ENCODE results near the gene ATF4.

ATF4 gene

DNA sequence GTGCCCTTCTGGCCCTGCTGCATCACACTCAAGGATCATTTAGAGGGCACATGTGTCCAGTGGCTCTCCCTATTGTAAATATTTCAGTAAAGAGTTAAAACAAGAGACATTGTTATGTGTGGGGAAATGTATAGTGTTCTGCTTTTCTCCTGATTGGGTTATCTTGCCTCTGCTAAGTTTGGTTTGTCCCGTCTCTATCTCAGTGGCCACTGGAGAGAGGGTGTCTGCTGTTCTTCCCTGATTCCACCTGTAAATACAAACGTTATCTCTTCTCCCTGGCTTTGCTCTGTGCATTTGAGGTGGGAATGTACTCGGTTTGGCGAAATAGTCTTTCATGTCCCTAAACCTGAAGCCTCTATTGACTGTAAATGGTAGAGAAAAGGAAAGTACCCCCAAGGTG lies 12.0 kb upstream of the ATF4 start:
- H3K27me3 ChIP-seq (ENCODE audit: control insufficient read depth in 5 of 5, insufficient read depth in 4 of 5, low read length in 5 of 5): no peaks in the 10 kb centered on the region
- H3K36me3 ChIP-seq (ENCODE audit: control insufficient read depth in 5 of 5, insufficient read depth in 5 of 5, low read length in 5 of 5): peaks cover 10 to 94% (median 76%) of the 10 kb centered on the region in 5 donors
- no peak overlapping the region for H3K4me3 ChIP-seq (ENCODE audit: low read depth in 1 of 5, low read length in 5 of 5)
- H3K27ac ChIP-seq (ENCODE audit: low read depth, low read length): no peak overlapping the region
- H3K4me1 ChIP-seq (ENCODE audit: control insufficient read depth in 5 of 5, insufficient read depth in 5 of 5, low read length in 5 of 5): peaks cover 10 to 36% (median 31%) of the 10 kb centered on the region in 5 donors
- no peaks in the 10 kb centered on the region for H3K9me3 ChIP-seq (ENCODE audit: control insufficient read depth in 5 of 5, low read length in 5 of 5)
- H3K9ac ChIP-seq (ENCODE audit: low read length in 5 of 5): peak overlapping the region in 1 of 5 donors; percentile 33

DNA sequence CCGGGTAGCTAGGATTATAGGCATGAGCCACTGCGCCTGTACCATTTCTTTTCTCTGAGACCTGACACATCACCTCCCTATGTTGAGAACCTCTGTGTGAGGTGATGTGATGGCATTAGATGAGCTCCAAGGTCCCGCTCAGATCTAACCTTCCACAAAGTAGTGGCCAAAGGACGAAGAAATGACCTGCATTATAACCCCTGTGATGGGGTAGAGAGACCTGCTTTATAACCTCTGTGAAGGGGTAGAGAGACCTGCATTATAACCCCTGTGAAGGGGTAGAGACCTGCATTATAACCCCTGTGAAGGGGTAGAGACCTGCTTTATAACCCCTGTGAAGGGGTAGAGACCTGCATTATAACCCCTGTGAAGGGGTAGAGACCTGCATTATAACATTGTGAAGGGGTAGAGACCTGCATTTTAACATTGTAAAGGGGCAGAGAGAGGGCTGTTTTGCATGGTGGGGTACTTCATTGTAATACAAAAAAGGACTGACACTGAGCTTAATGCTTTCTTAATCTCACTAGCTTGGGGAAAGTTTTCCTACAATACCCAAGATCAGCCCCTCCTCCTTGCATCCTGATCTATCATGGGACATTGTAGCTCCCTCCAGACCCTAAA lies 9.7 kb upstream of the ATF4 start:
- no peaks in the 10 kb centered on the region for H3K27me3 ChIP-seq (ENCODE audit: control insufficient read depth in 5 of 5, insufficient read depth in 4 of 5, low read length in 5 of 5)
- peaks cover 12 to 99% (median 82%) of the 10 kb centered on the region in 5 donors for H3K36me3 ChIP-seq (ENCODE audit: control insufficient read depth in 5 of 5, insufficient read depth in 5 of 5, low read length in 5 of 5)
- H3K4me3 ChIP-seq (ENCODE audit: low read depth in 1 of 5, low read length in 5 of 5): no peak overlapping the region
- no peaks in the 10 kb centered on the region for H3K9me3 ChIP-seq (ENCODE audit: control insufficient read depth in 5 of 5, low read length in 5 of 5)
- H3K9ac ChIP-seq (ENCODE audit: low read length in 5 of 5): no peak overlapping the region
- no peak overlapping the region for H3K27ac ChIP-seq (ENCODE audit: low read depth, low read length)
- H3K4me1 ChIP-seq (ENCODE audit: control insufficient read depth in 5 of 5, insufficient read depth in 5 of 5, low read length in 5 of 5): peaks cover 6 to 27% (median 26%) of the 10 kb centered on the region in 5 donors

DNA sequence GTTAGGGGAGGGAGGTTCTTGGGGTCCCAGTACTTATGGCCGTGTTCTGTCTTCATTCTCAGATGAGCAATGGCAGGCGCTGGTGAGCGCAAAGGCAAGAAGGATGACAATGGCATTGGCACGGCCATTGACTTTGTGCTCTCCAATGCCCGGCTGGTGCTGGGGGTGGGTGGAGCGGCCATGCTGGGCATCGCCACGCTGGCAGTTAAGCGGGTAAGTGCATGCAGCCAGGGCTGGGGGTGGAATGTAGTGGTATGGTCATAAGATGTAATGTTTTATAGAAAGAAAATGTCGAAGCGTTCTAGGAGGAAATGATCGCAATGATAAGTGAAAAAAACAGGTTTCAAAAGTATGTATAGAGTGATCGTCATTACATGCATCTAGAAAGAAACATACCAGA lies 9.1 kb upstream of the ATF4 start:
- Histone ChIP-seq H3K27ac (ENCODE audit: low read depth, low read length) (no peak overlapping the region), H3K4me3 (ENCODE audit: low read depth in 1 of 5, low read length in 5 of 5) (no peak overlapping the region), H3K27me3 (ENCODE audit: control insufficient read depth in 5 of 5, insufficient read depth in 4 of 5, low read length in 5 of 5) (no peaks in the 10 kb centered on the region), H3K36me3 (ENCODE audit: control insufficient read depth in 5 of 5, insufficient read depth in 5 of 5, low read length in 5 of 5) (peaks cover 17 to 99% (median 78%) of the 10 kb centered on the region in 5 donors), H3K9ac (ENCODE audit: low read length in 5 of 5) (no peak overlapping the region), H3K4me1 (ENCODE audit: control insufficient read depth in 5 of 5, insufficient read depth in 5 of 5, low read length in 5 of 5) (peaks cover 4 to 21% (median 20%) of the 10 kb centered on the region in 5 donors), H3K9me3 (ENCODE audit: control insufficient read depth in 5 of 5, low read length in 5 of 5) (no peaks in the 10 kb centered on the region)

GRCh38 chr22:39512026-39512425 lies 8.3 kb upstream of the ATF4 start:
- Histone ChIP-seq H3K4me3 (ENCODE audit: low read depth in 1 of 5, low read length in 5 of 5) (no peak overlapping the region), H3K4me1 (ENCODE audit: control insufficient read depth in 5 of 5, insufficient read depth in 5 of 5, low read length in 5 of 5) (peaks cover 0 to 17% (median 12%) of the 10 kb centered on the region in 5 donors), H3K9me3 (ENCODE audit: control insufficient read depth in 5 of 5, low read length in 5 of 5) (no peaks in the 10 kb centered on the region), H3K9ac (ENCODE audit: low read length in 5 of 5) (no peak overlapping the region), H3K27me3 (ENCODE audit: control insufficient read depth in 5 of 5, insufficient read depth in 4 of 5, low read length in 5 of 5) (no peaks in the 10 kb centered on the region), H3K27ac (ENCODE audit: low read depth, low read length) (no peak overlapping the region), H3K36me3 (ENCODE audit: control insufficient read depth in 5 of 5, insufficient read depth in 5 of 5, low read length in 5 of 5) (peaks cover 14 to 96% (median 73%) of the 10 kb centered on the region in 5 donors)

DNA sequence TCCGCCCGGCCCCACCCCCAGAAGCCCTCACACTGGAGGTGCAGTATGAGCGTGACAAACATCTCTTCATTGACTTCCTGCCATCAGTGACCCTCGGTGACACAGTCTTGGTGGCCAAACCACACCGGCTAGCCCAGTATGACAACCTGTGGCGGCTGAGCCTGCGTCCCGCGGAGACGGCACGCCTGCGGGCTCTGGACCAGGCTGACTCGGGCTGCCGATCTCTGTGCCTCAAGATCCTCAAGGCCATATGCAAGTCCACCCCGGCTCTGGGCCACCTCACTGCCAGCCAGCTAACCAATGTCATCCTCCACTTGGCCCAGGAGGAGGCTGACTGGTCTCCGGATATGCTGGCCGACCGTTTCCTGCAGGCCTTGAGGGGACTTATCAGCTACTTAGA lies 6.6 kb upstream of the ATF4 start:
- Histone ChIP-seq H3K4me3 (ENCODE audit: low read depth in 1 of 5, low read length in 5 of 5) (no peak overlapping the region), H3K9ac (ENCODE audit: low read length in 5 of 5) (no peak overlapping the region), H3K36me3 (ENCODE audit: control insufficient read depth in 5 of 5, insufficient read depth in 5 of 5, low read length in 5 of 5) (peaks cover 14 to 80% (median 64%) of the 10 kb centered on the region in 5 donors), H3K9me3 (ENCODE audit: control insufficient read depth in 5 of 5, low read length in 5 of 5) (no peaks in the 10 kb centered on the region), H3K27ac (ENCODE audit: low read depth, low read length) (no peak overlapping the region), H3K27me3 (ENCODE audit: control insufficient read depth in 5 of 5, insufficient read depth in 4 of 5, low read length in 5 of 5) (no peaks in the 10 kb centered on the region), H3K4me1 (ENCODE audit: control insufficient read depth in 5 of 5, insufficient read depth in 5 of 5, low read length in 5 of 5) (peaks cover 0 to 25% (median 19%) of the 10 kb centered on the region in 5 donors)

DNA sequence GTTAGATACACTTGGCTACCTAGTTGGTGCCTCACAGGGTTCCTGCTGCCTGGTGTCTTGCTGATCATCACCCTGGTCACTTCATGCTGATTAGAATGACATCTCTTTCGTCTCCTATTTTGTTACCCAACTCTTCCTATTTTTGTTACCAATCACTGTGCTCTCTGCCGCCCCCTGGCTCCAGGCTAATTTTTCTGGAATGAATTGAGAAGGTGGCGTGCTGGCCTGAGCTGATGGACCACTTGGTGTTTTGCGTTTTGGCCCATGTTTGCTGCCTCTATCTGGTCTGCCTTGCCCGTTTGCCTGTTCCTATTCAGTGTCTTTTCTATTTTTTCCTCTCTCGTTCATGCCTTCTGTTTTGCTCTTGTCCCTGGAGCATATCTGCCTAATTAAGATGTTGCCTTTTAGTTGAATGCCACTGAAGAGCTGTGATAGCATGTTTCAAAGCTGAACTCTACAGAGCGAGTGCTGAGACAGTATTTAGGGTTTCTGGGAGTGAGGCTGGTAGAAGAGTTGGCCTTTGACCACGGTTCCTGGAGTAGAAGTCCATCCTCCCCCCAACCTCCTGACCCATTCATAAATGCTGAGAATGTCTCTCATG lies 5.9 kb upstream of the ATF4 start:
- H3K4me3 ChIP-seq (ENCODE audit: low read depth in 1 of 5, low read length in 5 of 5): no peak overlapping the region
- H3K9ac ChIP-seq (ENCODE audit: low read length in 5 of 5): no peak overlapping the region
- peaks cover 3 to 31% (median 25%) of the 10 kb centered on the region in 5 donors for H3K4me1 ChIP-seq (ENCODE audit: control insufficient read depth in 5 of 5, insufficient read depth in 5 of 5, low read length in 5 of 5)
- H3K27me3 ChIP-seq (ENCODE audit: control insufficient read depth in 5 of 5, insufficient read depth in 4 of 5, low read length in 5 of 5): no peaks in the 10 kb centered on the region
- H3K36me3 ChIP-seq (ENCODE audit: control insufficient read depth in 5 of 5, insufficient read depth in 5 of 5, low read length in 5 of 5): peaks cover 14 to 74% (median 59%) of the 10 kb centered on the region in 5 donors
- H3K27ac ChIP-seq (ENCODE audit: low read depth, low read length): peak overlapping the region; percentile 15
- no peaks in the 10 kb centered on the region for H3K9me3 ChIP-seq (ENCODE audit: control insufficient read depth in 5 of 5, low read length in 5 of 5)

DNA sequence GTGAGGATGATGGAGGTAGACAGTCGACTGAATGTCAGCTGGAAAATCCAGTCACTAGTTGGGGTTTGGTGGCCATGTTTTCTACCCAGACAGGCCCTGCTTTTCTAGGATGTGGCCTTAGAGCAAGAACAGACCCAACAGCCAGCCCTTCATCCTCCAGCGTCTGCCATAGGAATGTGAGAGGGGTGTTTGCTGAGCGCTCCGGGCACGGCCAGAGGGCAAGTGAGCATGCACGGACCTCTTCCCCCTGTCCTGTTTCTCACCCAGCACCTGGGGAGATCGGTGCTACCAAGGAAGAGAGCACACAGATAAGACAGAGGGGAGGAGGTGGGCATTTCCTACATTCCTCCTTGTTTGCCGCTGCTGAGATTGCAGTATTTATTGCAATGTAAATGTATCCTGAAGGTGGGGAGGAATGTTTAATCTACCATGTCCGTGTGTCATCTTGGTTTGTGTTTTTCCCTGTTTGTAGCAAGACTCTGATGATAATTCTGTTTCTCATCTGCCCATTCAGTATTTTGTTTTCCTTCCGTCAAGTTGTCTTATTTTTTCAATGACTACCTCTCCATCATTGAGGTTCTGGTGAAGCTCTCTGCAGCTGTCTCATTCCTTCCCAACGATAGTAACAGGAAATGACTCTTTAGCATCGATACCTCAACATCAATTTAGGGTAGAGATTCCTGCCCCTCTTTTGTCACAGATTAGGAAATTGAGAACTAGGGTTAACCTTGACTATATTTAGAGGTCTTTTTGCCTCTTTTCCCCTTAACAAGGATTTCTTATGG lies 4.9 kb upstream of the ATF4 start:
- H3K9me3 ChIP-seq (ENCODE audit: control insufficient read depth in 5 of 5, low read length in 5 of 5): no peaks in the 10 kb centered on the region

DNA sequence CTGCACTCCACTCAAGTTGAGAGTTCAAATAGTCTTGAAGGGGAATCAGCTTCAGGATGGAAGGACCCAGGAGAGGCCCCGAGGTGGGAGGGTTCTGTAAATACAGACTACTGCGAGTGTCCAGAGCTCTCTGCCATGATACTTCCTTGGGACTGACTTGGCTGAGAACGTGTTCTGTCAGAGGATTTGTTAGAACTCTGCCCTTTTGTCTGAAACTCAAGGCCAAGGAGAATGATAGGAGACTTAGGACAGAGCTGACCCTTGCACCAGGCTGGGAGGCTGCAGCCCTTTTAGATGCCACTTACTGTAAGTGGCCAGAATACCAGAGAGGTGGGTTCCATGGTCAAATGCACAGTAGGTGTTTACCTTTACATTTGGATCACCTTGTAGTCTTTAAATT lies 2.9 kb upstream of the ATF4 start:
- Histone ChIP-seq H3K9ac (ENCODE audit: low read length in 5 of 5) (peak overlapping the region in 1 of 5 donors; percentile 37), H3K27ac (ENCODE audit: low read depth, low read length) (no peak overlapping the region), H3K4me1 (ENCODE audit: control insufficient read depth in 5 of 5, insufficient read depth in 5 of 5, low read length in 5 of 5) (peaks cover 6 to 48% (median 40%) of the 10 kb centered on the region in 5 donors), H3K27me3 (ENCODE audit: control insufficient read depth in 5 of 5, insufficient read depth in 4 of 5, low read length in 5 of 5) (no peaks in the 10 kb centered on the region), H3K9me3 (ENCODE audit: control insufficient read depth in 5 of 5, low read length in 5 of 5) (no peaks in the 10 kb centered on the region), H3K36me3 (ENCODE audit: control insufficient read depth in 5 of 5, insufficient read depth in 5 of 5, low read length in 5 of 5) (peaks cover 7 to 58% (median 47%) of the 10 kb centered on the region in 5 donors), H3K4me3 (ENCODE audit: low read depth in 1 of 5, low read length in 5 of 5) (no peak overlapping the region)

More for the DNA sequence above, 4.9 kb upstream of the ATF4 start:
- Histone ChIP-seq H3K27ac (ENCODE audit: low read depth, low read length) (no peak overlapping the region), H3K4me1 (ENCODE audit: control insufficient read depth in 5 of 5, insufficient read depth in 5 of 5, low read length in 5 of 5) (peaks cover 3 to 33% (median 26%) of the 10 kb centered on the region in 5 donors), H3K36me3 (ENCODE audit: control insufficient read depth in 5 of 5, insufficient read depth in 5 of 5, low read length in 5 of 5) (peaks cover 11 to 64% (median 54%) of the 10 kb centered on the region in 5 donors), H3K27me3 (ENCODE audit: control insufficient read depth in 5 of 5, insufficient read depth in 4 of 5, low read length in 5 of 5) (no peaks in the 10 kb centered on the region), H3K4me3 (ENCODE audit: low read depth in 1 of 5, low read length in 5 of 5) (no peak overlapping the region), H3K9ac (ENCODE audit: low read length in 5 of 5) (no peak overlapping the region)

GRCh38 chr22:39518144-39518786 lies 2.1 kb upstream of the ATF4 start:
- H3K27me3 ChIP-seq (ENCODE audit: control insufficient read depth in 5 of 5, insufficient read depth in 4 of 5, low read length in 5 of 5): no peaks in the 10 kb centered on the region
- peaks cover 14 to 56% (median 48%) of the 10 kb centered on the region in 5 donors for H3K4me1 ChIP-seq (ENCODE audit: control insufficient read depth in 5 of 5, insufficient read depth in 5 of 5, low read length in 5 of 5)
- H3K9me3 ChIP-seq (ENCODE audit: control insufficient read depth in 5 of 5, low read length in 5 of 5): no peaks in the 10 kb centered on the region
- peak overlapping the region in 1 of 5 donors; percentile 99 for H3K9ac ChIP-seq (ENCODE audit: low read length in 5 of 5)
- peaks cover 7 to 58% (median 50%) of the 10 kb centered on the region in 5 donors for H3K36me3 ChIP-seq (ENCODE audit: control insufficient read depth in 5 of 5, insufficient read depth in 5 of 5, low read length in 5 of 5)
- peak overlapping the region in 1 of 5 donors; percentile 98 for H3K4me3 ChIP-seq (ENCODE audit: low read depth in 1 of 5, low read length in 5 of 5)
- H3K27ac ChIP-seq (ENCODE audit: low read depth, low read length): peak overlapping the region; percentile 97
